B cell (primary cell): ENCODE measurements around the gene BCO1. TPM values are rescaled to one million over a fixed set of nuclear protein-coding genes. Genes with fewer than 3 reads are reported as not detected.

ENCODE experiments used
- ATAC-seq: fragments of 200-7000 bp; cut with Tn5 transposase; one replicate; pipeline ENCODE4 v1.10.0; 2021; ENCODE audit warnings: low read depth, mild to moderate bottlenecking, moderate number of reproducible peaks, moderate library complexity
- CTCF ChIA-PET: fragments of 350-600 bp; sonication (Branson Sonifier 250); formaldehyde crosslinking; loops from one replicate; lab custom pipeline; 2021; ENCODE audit warnings: antibody characterized with exemption, inconsistent platforms; lab: Charles Lee
- POLR2A ChIA-PET: fragments of 350-600 bp; sonication (Branson Sonifier 250); formaldehyde crosslinking; loops from one replicate; lab custom pipeline; 2021; ENCODE audit warnings: antibody characterized with exemption; lab: Charles Lee
- DNase-seq: peaks from one replicate; pipeline ENCODE4 v3.0.0; 2013
- H2AFZ ChIP-seq: 2 replicates; pipeline ENCODE4 v1.6.1; 2012; ENCODE audit warnings: mild to moderate bottlenecking, low read depth, low read length; ENCODE audit not compliant: insufficient read depth, poor library complexity, severe bottlenecking
- H3K27ac ChIP-seq, 2 donors: 1 replicate in 1 of 2; 2 replicates in 1 of 2; pipeline ENCODE4 v1.5.1; 2012 to 2013; ENCODE audit warnings: low read length in 2 of 2, mild to moderate bottlenecking in 2 of 2, moderate library complexity in 1 of 2
- H3K27me3 ChIP-seq, 4 experiments: fragments of 200-600 bp in 1 of 4; sonication (generic) in 1 of 4; replicated peaks in 1 of 4; 1 replicate in 2 of 4; 2 replicates in 2 of 4; pipeline versions ENCODE4 v1.6.1 to v1.7.0; 2013 to 2016; ENCODE audit warnings: low read length in 3 of 4, mild to moderate bottlenecking in 2 of 4, mixed read lengths in 1 of 4, moderate library complexity in 1 of 4; ENCODE audit not compliant: insufficient read depth in 4 of 4, control insufficient read depth in 3 of 4; ENCODE audit errors: control extremely low read depth in 1 of 4
- H3K36me3 ChIP-seq, 2 experiments: replicated peaks in 1 of 2; 1 replicate in 1 of 2; 2 replicates in 1 of 2; pipeline versions ENCODE4 v1.6.1 to v1.7.1; 2013; ENCODE audit warnings: low read length in 1 of 2; ENCODE audit not compliant: insufficient read depth in 2 of 2, control insufficient read depth in 1 of 2; ENCODE audit errors: control extremely low read depth in 1 of 2, extremely low read depth in 1 of 2
- H3K4me1 ChIP-seq, 2 donors: fragments of 200-600 bp in 1 of 2; sonication (generic) in 1 of 2; 1 replicate in 1 of 2; 2 replicates in 1 of 2; pipeline versions ENCODE4 v1.5.1 to v1.6.1; 2013 to 2017; ENCODE audit warnings: low read length in 2 of 2; ENCODE audit not compliant: control insufficient read depth in 2 of 2, insufficient read depth in 2 of 2
- H3K4me2 ChIP-seq: replicated peaks from 2 replicates; pipeline ENCODE3; 2012; ENCODE audit warnings: mild to moderate bottlenecking, low read depth, low read length; ENCODE audit not compliant: poor library complexity, severe bottlenecking
- H3K4me3 ChIP-seq, 5 experiments: fragments of 200-600 bp in 1 of 5; sonication (generic) in 1 of 5; 1 replicate in 3 of 5; 2 replicates in 2 of 5; pipeline versions ENCODE4 v1.5.1 to v1.7.0; 2011 to 2016; ENCODE audit warnings: low read length in 4 of 5, mild to moderate bottlenecking in 4 of 5, low read depth in 2 of 5, control low read depth in 1 of 5, moderate library complexity in 1 of 5; ENCODE audit not compliant: insufficient read depth in 1 of 5; ENCODE audit errors: control extremely low read depth in 1 of 5, extremely low read depth in 1 of 5
- H3K79me2 ChIP-seq: fragments of 200-600 bp; sonication (generic); one replicate; pipeline ENCODE4 v1.6.0; 2016; ENCODE audit warnings: low read length; ENCODE audit not compliant: control insufficient read depth, insufficient read depth
- H3K9ac ChIP-seq: fragments of 200-600 bp; sonication (generic); 2 replicates; pipeline ENCODE4 v1.6.1; 2017; ENCODE audit warnings: mild to moderate bottlenecking, low read length, moderate library complexity
- H3K9me3 ChIP-seq, 3 donors: one replicate each; pipeline versions ENCODE4 v1.6.1 to v1.7.1; 2013; ENCODE audit warnings: low read length in 2 of 3; ENCODE audit not compliant: control insufficient read depth in 2 of 3, insufficient read depth in 1 of 3; ENCODE audit errors: control extremely low read depth in 1 of 3
- H4K20me1 ChIP-seq: 2 replicates; pipeline ENCODE4 v1.6.0; 2012; ENCODE audit warnings: mild to moderate bottlenecking, low read length; ENCODE audit not compliant: insufficient read depth, control insufficient read depth, poor library complexity, severe bottlenecking
- H3K27ac Mint-ChIP-seq: one replicate; pipeline ENCODE4 v1.8.0; 2021; ENCODE audit warnings: mixed read lengths
- H3K27me3 Mint-ChIP-seq: one replicate; pipeline ENCODE4 v1.8.0; 2021; ENCODE audit warnings: mixed read lengths
- H3K4me1 Mint-ChIP-seq: one replicate; pipeline ENCODE4 v1.8.0; 2021; ENCODE audit warnings: mixed read lengths
- H3K4me3 Mint-ChIP-seq: one replicate; pipeline ENCODE4 v1.8.0; 2021; ENCODE audit warnings: mixed read lengths
- H3K9me3 Mint-ChIP-seq: one replicate; pipeline ENCODE4 v1.8.0; 2022; ENCODE audit warnings: mixed read lengths; ENCODE audit not compliant: insufficient read depth
- EZH2 ChIP-seq: IDR thresholded peaks from 2 replicates; pipeline ENCODE4 v1.6.1; 2012; ENCODE audit warnings: borderline replicate concordance, low read depth, mild to moderate bottlenecking, moderate library complexity, low read length; ENCODE audit not compliant: insufficient read depth, poor library complexity, severe bottlenecking
- WGBS: methylation state at CpG from one replicate; pipeline ENCODE4 v1.1.5; 2013; ENCODE audit warnings: missing lambda C conversion rate; ENCODE audit not compliant: insufficient coverage; 5-methylcytosine and 5-hydroxymethylcytosine counted together
- intact Hi-C: fragments of 100-400 bp; cut with micrococcal nuclease; formaldehyde crosslinking; loops from one replicate; pipeline ENCODE4 v1.10.0; 2022
- polyA plus RNA-seq: library from polyadenylated mRNA; depleted of rRNA; stranded (reverse); fragments of >200 nt; gene quantifications from 2 replicates; pipeline ENCODE4 v1.2.3, GENCODE V29; 2012
- total RNA-seq, 2 donors: library from RNA; stranded (reverse); fragments of 120-200 nt in 1 of 2; gene quantifications; 1 replicate in 1 of 2; 2 replicates in 1 of 2; pipeline versions ENCODE4 v1.2.3 to v1.2.4, GENCODE V29; 2013 to 2022
- TF ChIP-seq, protein P1 (sequence below): fragments of 200-600 bp; IDR thresholded peaks from one replicate; pipeline ENCODE4 v1.8.0; 2022; ENCODE audit warnings: antibody characterized with exemption, mild to moderate bottlenecking

The BCO1 gene
- total and polyA plus RNA-seq, 2 donors (not counting 1 experiment from before 2014, with no cell fraction given) = not detected

DNA sequence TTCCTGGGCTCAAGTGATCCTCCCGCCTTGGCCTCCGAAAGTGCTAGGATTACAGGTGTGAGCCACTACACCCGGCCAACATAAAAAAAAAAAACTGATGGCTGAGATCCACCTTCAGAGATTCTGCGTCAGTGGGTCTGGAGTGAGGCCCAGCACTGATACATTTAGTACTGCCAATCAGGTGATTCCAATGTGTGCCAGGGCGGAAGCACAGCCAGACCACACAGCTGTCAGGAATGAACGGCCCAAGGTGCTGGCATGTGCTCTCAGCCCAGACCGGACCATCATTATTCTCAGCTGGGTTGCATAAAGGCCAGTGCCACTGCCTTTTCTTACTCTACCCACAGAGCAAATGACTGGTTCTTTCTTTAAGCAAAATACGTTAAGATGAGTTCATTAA is 1.2 kb upstream of the BCO1 start:
- H2AFZ ChIP-seq = no peak overlapping the region
- H3K4me2 ChIP-seq = no peak overlapping the region
- ChIA-PET POLR2A (no interaction called here), CTCF (no interaction called here)
- no peak overlapping the region for H3K27ac Mint-ChIP-seq
- no peak overlapping the region for H3K4me3 ChIP-seq
- 94% methylated on average over 8 of the region's 8 CpGs for WGBS
- H3K4me1 ChIP-seq = no peaks in the 10 kb centered on the region
- H3K27me3 ChIP-seq = peaks cover 0 to 3% (median 0%) of the 10 kb centered on the region in 4 experiments
- no peak overlapping the region for H3K9ac ChIP-seq
- DNase-seq (no peak), ATAC-seq (no peak)
- intact Hi-C loops = no loop called here
- no peak overlapping the region for H3K4me3 Mint-ChIP-seq
- peaks cover 7% of the 10 kb centered on the region for H3K27me3 Mint-ChIP-seq
- TF ChIP-seq, protein P1, sequence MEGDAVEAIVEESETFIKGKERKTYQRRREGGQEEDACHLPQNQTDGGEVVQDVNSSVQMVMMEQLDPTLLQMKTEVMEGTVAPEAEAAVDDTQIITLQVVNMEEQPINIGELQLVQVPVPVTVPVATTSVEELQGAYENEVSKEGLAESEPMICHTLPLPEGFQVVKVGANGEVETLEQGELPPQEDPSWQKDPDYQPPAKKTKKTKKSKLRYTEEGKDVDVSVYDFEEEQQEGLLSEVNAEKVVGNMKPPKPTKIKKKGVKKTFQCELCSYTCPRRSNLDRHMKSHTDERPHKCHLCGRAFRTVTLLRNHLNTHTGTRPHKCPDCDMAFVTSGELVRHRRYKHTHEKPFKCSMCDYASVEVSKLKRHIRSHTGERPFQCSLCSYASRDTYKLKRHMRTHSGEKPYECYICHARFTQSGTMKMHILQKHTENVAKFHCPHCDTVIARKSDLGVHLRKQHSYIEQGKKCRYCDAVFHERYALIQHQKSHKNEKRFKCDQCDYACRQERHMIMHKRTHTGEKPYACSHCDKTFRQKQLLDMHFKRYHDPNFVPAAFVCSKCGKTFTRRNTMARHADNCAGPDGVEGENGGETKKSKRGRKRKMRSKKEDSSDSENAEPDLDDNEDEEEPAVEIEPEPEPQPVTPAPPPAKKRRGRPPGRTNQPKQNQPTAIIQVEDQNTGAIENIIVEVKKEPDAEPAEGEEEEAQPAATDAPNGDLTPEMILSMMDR = no peak
- TF ChIP-seq EZH2 = no peak
- no peaks in the 10 kb centered on the region for H3K79me2 ChIP-seq
- no peak overlapping the region for H3K27ac ChIP-seq
- H4K20me1 ChIP-seq = no peaks in the 10 kb centered on the region
- peaks cover 0 to 4% (median 0%) of the 10 kb centered on the region in 3 donors for H3K9me3 ChIP-seq
- H3K4me1 Mint-ChIP-seq = peaks cover 5% of the 10 kb centered on the region
- no peaks in the 10 kb centered on the region for H3K36me3 ChIP-seq
- H3K9me3 Mint-ChIP-seq = no peaks in the 10 kb centered on the region

DNA sequence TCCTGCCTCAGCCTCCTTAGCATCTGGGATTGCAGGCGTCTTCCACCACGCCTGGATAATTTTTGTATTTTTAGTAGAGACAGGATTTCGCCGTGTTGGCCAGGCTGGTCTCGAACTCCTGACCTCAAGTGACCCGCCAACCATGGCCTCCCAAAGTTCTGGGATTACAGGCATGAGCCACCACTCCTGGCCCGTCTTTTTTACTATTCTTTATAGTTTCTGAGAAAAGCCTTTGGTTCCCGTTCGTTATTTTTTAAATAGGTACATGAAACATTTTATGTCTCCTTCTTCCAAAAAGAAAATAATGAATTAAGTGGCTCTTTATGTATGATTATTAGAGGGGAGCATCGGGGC is 570 bp upstream of the BCO1 start:
- Histone ChIP-seq H2AFZ (no peak overlapping the region), H3K79me2 (no peaks in the 10 kb centered on the region), H3K9ac (no peak overlapping the region), H3K4me3 (no peak overlapping the region), H3K36me3 (no peaks in the 10 kb centered on the region), H4K20me1 (no peaks in the 10 kb centered on the region), H3K27me3 (peaks cover 0 to 2% (median 0%) of the 10 kb centered on the region in 4 experiments), H3K4me1 (no peaks in the 10 kb centered on the region), H3K27ac (no peak overlapping the region), H3K4me2 (no peak overlapping the region), H3K9me3 (peaks cover 0 to 6% (median 0%) of the 10 kb centered on the region in 3 donors)
- TF ChIP-seq EZH2 = no peak
- TF ChIP-seq, protein P1 = no peak
- ChIA-PET CTCF (no interaction called here), POLR2A (no interaction called here)
- no peak overlapping the region for H3K4me3 Mint-ChIP-seq
- H3K4me1 Mint-ChIP-seq = peaks cover 5% of the 10 kb centered on the region
- 94% methylated on average over 5 of the region's 10 CpGs for WGBS
- peaks cover 7% of the 10 kb centered on the region for H3K27me3 Mint-ChIP-seq
- no peak for DNase-seq
- ATAC-seq = no peak
- intact Hi-C loops = no loop called here
- no peak overlapping the region for H3K27ac Mint-ChIP-seq
- H3K9me3 Mint-ChIP-seq = no peaks in the 10 kb centered on the region
